HG03558 (cell line): ENCODE results near the gene KRT6B.
"Not testable (repeated sequence)": the region's sequence is repeated elsewhere in the genome, so short reads cannot be mapped to it uniquely, and the experiment has no call there.

ENCODE experiments used
- ATAC-seq: cut with Tn5 transposase; IDR thresholded peaks from one replicate; pipeline ENCODE4 v1.9.1; 2021; ENCODE audit warnings: moderate number of reproducible peaks; ENCODE audit not compliant: unreplicated experiment; ENCODE audit errors: extremely low read depth

KRT6B gene

DNA sequence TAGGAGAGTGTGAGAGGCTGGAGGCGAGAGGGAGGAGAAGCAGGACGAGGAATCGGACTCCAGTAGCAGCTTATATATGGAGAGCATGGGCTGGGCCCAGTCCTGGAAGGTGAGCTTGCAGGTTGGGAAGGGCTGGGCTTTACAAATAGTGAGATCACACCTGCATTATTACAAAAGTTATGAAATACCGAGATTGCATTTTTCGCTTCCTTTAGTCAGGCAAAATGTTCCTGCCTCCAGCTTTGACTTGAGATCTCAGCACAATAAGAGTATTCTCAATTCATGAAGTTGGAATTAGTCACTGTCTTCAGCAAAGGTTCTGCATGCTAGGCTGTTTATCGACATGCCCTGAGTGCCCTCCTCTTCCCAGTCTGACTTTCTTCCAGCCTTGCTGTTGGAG lies at the start of gene KRT6B:
KRT6B (minus strand) TSS at position 46 of the 400 bp plus-strand sequence. CDS start 68 bp downstream, outside the sequence.
- no peak for ATAC-seq

DNA sequence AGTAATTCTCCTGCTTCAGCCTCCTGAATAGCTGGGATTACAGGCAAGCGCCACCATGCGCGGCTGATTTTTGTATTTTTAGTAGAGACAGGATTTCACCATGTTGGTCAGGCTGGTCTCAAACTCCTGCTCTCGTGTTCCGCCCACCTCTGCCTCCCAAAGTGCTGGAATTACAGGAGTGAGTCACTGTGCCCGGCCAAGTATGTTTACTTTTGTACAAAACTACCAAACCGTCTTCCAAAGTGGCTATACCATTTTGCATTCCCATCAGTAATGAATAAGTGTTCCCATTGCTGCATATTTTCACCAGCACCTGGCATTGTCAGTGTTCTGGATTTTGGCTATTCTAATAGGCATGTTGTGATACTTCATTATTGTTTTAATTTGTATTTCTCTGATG lies 49.5 kb upstream of the KRT6B start:
- ATAC-seq: no peak

DNA sequence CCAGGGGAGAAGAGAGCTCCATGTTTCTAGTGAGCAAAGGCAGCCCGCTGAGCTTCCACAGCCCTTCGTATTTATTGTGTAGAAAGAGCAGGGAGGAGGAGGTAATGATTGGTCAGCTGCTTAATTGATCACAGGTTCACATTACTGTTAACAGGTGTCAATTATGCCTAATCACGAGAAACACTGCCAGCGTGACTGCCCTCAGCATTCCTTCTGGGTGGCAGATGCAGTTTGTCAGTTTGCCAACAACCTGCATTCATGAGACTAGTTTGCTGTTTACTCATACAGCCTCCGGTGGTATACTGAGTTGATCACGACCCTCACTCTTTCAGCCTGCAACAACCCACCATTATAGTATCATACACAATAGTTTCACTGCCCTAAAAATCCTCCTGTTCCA lies 48.6 kb upstream of the KRT6B start:
- not testable (repeated sequence) for ATAC-seq

DNA sequence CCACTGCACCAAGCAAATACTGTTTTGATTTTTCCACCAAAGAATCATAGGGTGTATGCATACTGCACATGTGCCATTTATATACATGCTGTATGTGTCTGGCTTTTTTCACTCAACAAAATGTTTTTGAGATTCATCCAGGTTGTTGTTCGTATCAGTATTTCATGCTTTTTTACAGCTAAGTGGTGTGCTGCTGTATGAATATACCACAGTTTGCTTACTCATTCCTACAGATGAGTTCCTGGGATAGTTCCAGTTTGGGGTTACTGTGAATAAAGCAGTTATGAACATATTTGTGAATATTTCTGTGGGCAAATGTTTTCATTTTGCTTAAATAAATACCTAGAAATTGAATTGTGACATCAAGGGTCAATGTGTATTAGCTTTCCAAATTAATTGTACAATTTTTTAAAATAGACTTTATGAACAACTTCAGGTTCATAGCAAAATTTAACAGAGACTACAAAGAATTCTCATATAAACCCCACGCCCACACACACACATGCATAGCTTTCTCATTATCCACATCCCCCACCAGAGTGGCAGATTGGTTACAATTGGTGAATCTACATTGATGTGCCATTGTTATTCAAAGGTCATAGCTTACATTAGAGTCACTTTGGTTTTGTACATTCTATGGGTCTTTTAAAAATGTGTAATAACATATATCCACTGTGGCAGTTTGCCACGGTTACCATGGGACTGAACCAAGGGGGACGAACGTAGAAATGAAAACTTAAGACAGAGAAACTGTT lies 48.0 kb upstream of the KRT6B start:
- no peak for ATAC-seq

DNA sequence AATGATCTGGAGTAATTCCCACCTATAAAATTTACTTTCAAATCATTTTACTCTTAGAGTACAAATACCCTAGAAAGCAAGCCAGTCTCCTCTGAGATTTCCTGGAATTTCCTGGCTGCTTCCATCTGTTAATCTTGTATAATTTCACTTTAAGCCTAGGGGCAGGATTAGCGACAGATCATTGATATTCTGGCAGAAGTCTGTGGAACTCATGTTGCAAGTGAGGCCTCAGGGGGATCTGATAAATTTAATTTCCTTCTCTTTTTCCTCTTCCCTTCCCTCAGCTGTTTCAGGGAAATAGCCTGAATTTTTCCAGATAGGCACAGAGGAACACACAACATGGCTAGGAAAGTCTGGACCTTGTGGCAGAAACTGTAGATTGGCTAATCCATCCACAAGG lies 47.0 kb upstream of the KRT6B start:
- no peak for ATAC-seq

DNA sequence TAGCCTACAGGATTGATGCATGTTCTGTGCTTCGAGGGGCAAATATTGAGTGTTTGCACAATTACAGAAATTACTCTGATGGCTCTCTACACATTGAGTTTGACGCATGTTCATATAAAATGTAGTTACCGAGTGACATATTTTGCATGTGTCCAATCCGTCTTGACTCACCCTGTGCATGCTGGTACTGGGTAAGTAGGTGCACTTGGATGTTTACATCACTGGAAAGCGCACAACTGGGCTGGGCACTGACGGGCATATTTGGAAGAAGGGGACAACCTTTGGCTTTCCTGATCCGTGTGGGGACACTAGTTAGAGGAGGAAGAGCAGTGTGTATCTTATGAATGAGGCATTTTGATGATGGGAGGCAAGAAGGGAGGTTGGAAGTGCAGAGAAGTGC lies 46.0 kb upstream of the KRT6B start:
- no peak for ATAC-seq

DNA sequence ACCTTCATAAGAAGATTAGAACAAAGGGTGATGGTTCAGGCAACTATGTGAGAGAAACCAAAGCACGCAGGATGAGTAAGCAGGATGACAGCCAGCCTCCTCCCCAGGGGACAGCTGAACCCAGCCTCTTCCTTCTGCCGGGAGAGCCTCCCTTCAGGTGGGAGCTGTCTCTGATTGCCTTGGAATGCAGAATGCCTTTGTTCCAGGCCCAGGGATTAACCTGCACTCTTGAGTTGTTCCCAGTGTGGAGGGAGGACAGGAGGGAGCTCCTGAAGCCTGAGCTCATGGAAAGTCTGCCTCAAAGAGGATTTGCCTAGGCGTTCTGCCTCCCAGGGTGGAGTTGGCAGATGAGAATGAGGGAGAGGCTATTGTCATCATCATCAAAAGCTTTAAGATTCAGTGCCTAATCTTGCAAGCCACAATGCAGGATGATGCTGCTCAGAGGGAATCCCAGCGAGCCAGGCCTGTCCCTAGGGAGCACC lies 44.7 kb upstream of the KRT6B start:
- no peak for ATAC-seq

DNA sequence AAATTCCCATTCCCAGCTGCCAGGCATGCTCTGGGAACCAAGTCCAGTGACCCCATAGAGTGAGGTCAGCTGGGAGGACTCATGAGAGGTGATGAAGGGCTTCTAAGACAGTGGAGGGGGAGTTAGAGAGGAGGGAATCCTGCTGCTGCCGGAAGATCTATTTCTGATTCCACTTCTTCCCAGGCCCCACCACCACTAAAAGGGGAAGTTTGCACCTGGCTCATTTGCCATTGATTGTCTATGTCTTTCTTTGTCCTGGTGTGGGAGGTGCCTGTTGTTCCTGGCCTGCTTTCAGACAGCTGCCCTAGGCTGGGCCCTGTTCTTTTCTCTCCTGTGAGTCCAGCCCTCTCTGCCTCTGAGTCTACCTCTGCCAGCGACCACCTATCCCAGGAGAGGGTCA lies 44.1 kb upstream of the KRT6B start:
- no peak for ATAC-seq

DNA sequence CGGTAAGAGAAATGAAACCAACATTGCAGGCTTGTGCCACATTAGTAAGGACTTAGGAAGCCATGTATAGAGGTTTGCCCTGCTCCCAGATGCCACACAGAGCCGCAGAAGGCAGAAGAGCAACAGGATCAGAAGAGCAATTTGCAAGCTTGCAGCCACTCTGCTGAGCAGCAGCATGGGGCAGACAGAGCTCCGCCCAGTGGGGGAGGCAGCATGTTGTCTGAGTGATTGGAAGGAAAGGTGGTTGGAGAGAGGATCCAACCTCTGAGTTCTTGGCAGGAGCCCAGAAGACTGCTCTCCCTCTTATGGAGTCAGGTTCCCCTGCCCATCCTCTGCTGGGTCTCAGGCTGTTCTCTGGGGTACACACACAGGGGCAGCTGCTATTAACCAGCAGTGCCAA lies 43.4 kb upstream of the KRT6B start:
- ATAC-seq: no peak

DNA sequence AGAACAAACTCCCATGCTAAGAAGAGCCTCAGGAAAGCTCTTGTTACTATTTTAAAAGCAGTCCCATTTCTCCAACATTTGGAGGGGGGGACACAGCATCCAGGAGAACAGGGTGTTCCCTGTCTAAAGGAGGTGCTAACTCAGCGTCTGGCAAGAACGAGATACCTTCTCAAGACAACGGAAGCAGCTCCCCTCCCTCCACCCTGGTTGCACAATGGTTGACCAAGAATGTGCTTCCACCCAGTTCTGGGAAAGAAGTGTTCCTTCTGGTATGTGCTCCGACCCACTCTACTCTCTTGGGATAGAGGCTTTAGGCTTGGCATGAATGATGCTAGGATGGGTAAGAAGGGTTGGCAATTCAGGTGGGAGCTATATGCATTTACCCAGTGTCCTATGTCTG lies 42.6 kb upstream of the KRT6B start:
- no peak for ATAC-seq

DNA sequence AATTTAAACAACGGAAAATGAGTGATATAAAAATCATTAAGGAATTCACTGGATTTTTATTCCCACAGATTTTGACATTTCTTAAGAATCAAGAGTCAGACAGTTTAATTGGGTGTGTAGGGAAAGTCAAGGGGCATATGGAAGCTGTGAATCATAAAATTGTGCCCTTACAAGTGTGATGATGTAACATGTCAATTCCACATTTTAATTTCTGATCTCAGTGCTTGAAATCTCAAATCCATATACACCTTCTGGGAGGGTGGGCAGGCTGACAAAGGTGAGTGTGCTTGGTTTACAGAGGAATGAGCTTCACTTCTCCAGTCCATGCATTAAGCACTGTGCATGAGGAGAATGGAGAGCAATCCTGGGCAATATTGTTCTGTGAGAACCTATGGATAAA lies 42.2 kb upstream of the KRT6B start:
- ATAC-seq: no peak

DNA sequence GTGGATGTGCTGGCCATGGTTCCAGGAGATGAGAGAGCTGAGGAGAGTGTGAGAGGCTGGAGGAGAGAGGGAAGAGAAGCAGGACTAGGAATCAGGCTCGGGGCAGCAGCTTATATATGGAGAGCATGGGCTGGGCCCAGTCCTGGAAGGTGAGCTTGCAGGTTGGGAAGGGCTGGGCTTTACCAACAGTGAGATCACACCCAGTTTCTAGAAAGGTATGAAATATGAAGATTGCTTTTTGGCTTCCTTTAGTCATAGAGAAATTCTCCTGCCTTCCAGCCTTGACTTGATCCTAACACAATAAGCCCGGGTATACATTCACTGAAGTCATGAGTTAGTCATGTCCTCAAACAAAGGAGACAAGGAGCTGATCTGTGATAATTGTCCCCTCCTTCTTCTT lies 41.2 kb upstream of the KRT6B start, which contains the start of gene KRT6A:
KRT6A (minus strand) TSS at position 86 of the 400 bp plus-strand sequence; CDS start at position 17, 69 bp downstream.
- ATAC-seq: no peak

DNA sequence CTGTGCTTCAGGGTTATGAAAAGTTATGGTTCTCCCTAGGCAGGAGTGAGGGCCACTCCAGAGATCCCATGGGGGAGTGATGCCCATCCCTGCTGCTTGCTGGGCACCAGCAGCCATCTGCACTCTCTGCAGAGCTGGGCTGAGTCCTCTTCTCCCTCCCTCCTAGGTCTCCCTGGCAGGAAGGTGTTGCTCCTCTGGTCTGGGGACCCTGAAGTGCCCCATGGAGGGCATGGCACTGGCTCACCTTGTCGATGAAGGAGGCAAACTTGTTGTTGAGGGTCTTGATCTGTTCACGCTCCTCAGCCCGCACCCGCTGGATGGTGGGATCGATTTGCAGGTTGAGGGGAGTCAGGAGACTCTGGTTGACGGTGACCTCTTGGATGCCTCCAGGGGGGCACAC lies 40.5 kb upstream of the KRT6B start:
- not testable (repeated sequence) for ATAC-seq

DNA sequence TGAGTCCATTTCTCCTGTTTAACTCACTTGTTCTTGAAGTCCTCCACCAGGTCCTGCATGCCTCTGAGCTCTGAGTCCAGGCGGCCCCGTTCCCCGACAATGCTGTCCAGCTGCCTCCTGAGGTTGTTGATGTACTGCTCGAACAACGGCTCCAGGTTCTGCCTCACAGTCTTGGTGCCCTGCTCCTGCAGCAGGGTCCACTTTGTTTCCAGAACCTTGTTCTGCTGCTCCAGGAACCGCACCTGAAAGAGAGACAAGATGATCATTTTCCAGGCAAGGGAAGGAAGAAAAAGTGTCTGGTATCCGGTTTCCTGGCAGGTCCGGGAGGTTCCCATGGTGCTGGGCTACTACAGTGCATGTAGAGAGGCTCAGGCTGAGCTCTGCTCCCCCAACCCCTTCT lies 39.5 kb upstream of the KRT6B start:
- ATAC-seq: not testable (repeated sequence)

DNA sequence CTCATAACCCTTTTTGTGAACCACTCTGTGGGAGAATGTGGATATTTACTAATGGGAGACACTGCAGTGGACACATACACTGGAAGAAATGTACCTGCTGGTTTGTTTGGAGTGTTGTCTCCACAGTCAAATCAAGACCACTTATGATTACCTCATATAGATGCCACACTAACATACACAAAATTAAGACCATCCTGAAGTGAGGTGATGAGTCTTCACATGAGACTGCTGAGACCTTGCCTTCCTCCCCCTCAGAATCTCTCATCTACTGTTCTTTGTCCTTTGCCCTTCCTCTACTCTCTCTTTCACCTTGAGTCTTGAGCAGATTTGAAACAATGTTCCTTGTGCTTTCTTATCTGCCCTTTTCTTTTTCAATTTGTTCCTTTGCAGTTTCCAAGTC lies 36.8 kb upstream of the KRT6B start:
- ATAC-seq: no peak

DNA sequence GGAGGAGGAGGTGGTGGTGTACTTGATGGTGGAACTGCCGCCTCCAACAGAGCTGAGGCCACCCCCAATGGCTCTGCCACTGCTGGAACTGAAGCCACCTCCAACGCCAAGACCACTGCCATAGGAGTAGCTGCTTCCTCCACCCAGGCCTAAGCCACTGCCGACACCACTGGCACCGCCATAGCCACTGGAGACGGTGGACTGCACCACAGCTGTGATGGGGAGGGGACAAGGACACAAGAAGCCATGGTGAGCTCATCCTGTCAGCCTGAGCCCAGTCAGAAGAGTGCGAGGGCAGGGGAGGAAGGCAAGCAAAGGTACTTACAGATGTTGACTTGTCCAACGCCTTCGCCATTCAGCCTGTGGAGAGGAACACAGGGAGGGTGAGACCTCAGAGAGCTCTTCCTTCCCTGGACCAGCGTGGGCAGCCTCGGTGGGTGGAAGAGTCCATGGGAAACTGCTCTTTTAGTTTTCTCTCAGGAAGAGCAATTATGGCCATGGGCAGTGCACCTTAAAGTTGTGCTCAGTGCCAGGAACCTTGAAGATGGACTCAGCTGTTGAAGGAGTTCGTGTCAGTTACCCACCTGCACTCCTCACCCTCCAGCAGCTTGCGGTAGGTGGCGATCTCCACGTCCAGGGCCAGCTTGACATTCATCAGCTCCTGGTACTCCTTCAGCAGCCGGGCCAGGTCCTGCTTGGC lies 35.9 kb upstream of the KRT6B start:
- not testable (repeated sequence) for ATAC-seq

DNA sequence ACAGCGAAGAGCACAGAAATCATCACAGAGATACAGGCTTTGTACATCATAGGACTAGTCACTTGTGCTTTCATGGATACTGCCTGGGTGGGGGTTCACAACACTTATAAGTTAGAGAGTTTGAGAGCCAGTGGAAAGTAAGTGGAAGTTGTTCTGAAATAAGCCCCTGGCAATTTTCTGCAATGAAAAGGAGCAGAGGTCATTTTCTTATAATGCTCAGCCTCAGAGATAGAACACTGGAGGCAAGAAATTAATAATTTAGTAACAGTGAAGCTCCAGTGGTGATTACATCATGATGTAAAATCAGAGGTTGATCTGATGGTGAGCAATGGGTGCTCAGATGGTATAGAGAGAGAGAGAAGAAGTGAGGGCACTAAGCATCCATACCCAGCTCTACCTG lies 35.3 kb upstream of the KRT6B start:
- ATAC-seq: no peak

DNA sequence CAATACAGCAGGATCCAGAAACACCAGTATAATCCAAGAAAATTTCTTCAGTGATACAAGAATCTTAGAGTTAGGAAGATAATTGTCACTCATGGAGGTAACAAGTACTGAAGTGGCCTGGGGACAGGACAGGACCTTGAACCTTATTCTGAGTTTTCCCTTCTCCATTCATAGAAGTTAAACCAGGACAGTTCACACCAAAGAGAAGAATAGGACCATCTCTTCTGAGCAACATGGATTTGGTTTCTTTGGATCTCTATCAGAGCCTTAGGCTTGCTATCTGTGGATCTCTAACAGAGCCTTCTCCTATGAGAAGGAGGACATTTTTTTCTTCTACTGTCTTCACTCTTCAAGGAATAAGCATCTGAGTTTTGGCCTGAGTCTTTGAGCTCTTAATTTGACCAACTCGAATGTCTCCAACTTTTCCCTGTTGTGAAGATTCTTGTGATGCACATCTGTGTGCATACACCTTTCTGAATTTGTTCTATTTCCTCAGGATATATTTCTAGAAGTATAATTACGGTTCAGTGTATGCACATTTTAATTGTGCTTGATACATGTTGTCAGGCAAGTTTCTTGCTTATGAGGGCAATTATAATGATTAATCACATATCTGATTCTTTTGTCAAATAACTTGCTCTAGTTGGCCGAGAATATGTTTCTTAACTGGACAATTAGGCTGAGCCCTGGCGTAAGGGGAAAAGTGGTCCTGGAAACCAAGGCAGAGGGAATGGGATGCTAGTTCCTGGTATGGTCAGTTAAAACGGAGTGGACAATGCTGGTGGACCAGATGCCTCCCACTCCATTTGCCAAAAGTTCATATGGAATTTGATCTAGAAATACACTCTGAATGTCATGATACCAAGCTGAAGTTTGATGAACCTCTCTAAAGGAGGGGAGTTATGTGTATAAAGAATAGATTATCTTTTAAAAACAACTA lies 34.5 kb upstream of the KRT6B start:
- ATAC-seq: no peak

DNA sequence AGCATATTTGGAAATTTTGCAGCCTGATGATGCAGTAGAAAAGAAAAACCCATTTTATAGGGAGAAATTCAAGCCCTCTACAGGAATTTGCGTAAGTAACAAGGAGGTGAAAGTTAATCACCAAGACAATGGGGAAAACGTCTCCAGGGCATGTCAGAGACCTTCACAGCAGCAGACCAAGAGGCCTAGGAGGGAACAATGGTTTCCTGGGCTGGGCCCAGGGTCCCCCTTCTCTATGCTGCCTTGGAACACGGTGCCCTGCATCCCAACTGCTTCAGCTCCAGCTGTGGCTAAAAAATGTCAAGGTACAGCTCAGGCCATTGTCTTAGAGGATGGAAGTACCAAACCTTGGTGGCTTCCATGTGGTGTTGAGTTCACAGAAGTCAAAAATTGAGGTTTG lies 28.1 kb upstream of the KRT6B start:
- no peak for ATAC-seq

DNA sequence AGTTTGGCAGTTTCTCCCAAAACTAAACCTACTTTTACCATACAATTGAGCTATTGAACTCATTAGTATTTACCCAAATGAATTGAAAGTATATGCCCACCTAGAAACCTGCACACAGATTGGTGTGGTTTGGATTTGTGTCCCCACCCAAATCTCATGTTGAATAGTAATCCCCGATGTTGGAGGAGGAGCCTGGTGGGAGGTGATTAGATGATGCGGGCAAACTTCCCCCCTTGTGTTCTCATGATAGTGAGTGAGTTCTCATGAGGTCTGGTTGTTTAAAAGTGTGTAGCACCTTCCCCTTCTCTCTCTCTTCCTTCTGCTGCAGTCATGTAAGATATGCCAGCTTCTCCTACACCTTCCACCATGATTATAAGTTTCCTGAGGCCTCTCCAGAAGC lies 25.7 kb upstream of the KRT6B start:
- no peak for ATAC-seq

DNA sequence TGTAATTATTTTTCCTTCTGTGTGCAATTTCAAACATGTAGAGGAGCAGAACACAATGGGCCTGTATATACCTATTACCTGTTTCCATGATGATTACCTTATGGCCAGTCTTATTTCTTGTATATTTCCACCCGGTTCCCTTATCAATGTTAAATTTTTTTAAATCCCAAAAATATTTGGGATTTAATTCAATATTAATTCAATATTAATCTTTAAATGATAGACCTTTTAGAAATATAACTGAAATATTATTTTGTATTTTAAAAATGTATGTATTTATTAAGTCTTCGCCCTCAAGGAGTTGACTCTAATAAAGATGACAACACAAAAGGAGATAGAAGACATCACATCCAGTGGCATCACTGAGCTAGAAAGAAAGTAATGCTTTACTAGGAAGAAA lies 22.3 kb upstream of the KRT6B start:
- ATAC-seq: no peak
